GM12878 (cell line): ENCODE results near the gene KCNJ13. TPM values are rescaled to one million over a fixed set of nuclear protein-coding genes. Genes with fewer than 3 reads are reported as not detected.

Source experiments
- ATAC-seq: fragments of 200-7000 bp; cut with Tn5 transposase; 3 replicates; pipeline ENCODE4 v1.9.1; 2020; ENCODE audit warnings: mild to moderate bottlenecking, moderate library complexity
- BruUV-seq: library from RNA; stranded (reverse); fragments of 400-500 nt; replicated peaks from 2 replicates; lab custom pipeline; 2021; lab: Mats Ljungman, UMichigan
- CTCF ChIA-PET: fragments of 300-600 bp; sonication (Branson Sonifier 250); formaldehyde crosslinking; extraction: SDS; loops from one replicate; lab custom pipeline; 2021; ENCODE audit warnings: inconsistent platforms; lab: Yijun Ruan, JAX
- POLR2A ChIA-PET: fragments of 350-600 bp; formaldehyde crosslinking; extraction: SDS; loops from one replicate; lab custom pipeline; 2021; ENCODE audit warnings: inconsistent platforms; lab: Charles Lee
- RAD21 ChIA-PET: fragments of 300-600 bp; sonication (Branson Sonifier 250); formaldehyde crosslinking; loops from one replicate; lab custom pipeline; 2023; ENCODE audit warnings: antibody characterized with exemption; ENCODE audit not compliant: unreplicated experiment; lab: Charles Lee
- SMC1A ChIA-PET: fragments of 300-600 bp; sonication (Branson Sonifier 250); formaldehyde crosslinking; loops from one replicate; lab custom pipeline; 2023; ENCODE audit not compliant: unreplicated experiment, uncharacterized antibody; lab: Charles Lee
- DNase-seq: peaks from one replicate; pipeline ENCODE4 v3.0.0-alpha.2; 2011; ENCODE audit warnings: low read depth, low spot score
- FAIRE-seq: peaks from 3 replicates; lab custom pipeline; 2011; peaks lifted over from hg19 to GRCh38; lab: Jason Lieb, UNC
- H2AFZ ChIP-seq: 2 replicates; pipeline ENCODE4 v1.6.0; 2011; ENCODE audit warnings: low read depth, low read length, control low read depth; ENCODE audit not compliant: control insufficient read depth
- H3K27ac ChIP-seq: 2 replicates; pipeline ENCODE4 v1.5.1; 2011; ENCODE audit warnings: control low read depth; ENCODE audit not compliant: control insufficient read depth, insufficient read depth
- H3K27me3 ChIP-seq, 2 experiments: replicated peaks in 1 of 2; 2 replicates each; pipeline versions ENCODE4 v1.6.0 to v1.6.1; 2011; ENCODE audit warnings: low read length in 1 of 2; ENCODE audit not compliant: control insufficient read depth in 2 of 2, insufficient read depth in 2 of 2
- H3K36me3 ChIP-seq, 2 experiments: 2 replicates each; pipeline ENCODE4 v1.5.1; 2011; ENCODE audit warnings: low read length in 1 of 2; ENCODE audit not compliant: control insufficient read depth in 2 of 2, insufficient read depth in 2 of 2
- H3K4me1 ChIP-seq: 2 replicates; pipeline ENCODE4 v1.6.1; 2011; ENCODE audit warnings: mild to moderate bottlenecking, low read length, moderate library complexity, mixed read lengths; ENCODE audit not compliant: control insufficient read depth, insufficient read depth
- H3K4me2 ChIP-seq: 2 replicates; pipeline ENCODE4 v1.6.0; 2011; ENCODE audit warnings: control low read depth; ENCODE audit not compliant: control insufficient read depth, insufficient read depth
- H3K4me3 ChIP-seq: fragments of 200-600 bp; sonication (generic); 2 replicates; pipeline ENCODE4 v1.5.1; 2016
- H3K79me2 ChIP-seq: 2 replicates; pipeline ENCODE4 v1.6.0; 2011; ENCODE audit warnings: low read length; ENCODE audit not compliant: control insufficient read depth, insufficient read depth
- H3K9ac ChIP-seq: 2 replicates; pipeline ENCODE4 v1.8.0; 2011; ENCODE audit warnings: low read length, control low read depth, mixed read lengths; ENCODE audit not compliant: control insufficient read depth, insufficient read depth
- H3K9me3 ChIP-seq: replicated peaks from 3 replicates; pipeline ENCODE4 v1.5.1; 2011; ENCODE audit warnings: mild to moderate bottlenecking, low read length; ENCODE audit not compliant: control insufficient read depth, insufficient read depth
- H4K20me1 ChIP-seq: 2 replicates; pipeline ENCODE4 v1.6.0; 2011; ENCODE audit not compliant: control insufficient read depth, insufficient read depth
- ATF2 ChIP-seq: IDR thresholded peaks from 2 replicates; pipeline ENCODE4 v1.6.1; 2012; ENCODE audit warnings: low read length, inconsistent platforms
- GABPA ChIP-seq: IDR thresholded peaks from 2 replicates; pipeline ENCODE4 v1.6.1; 2014; ENCODE audit warnings: antibody characterized with exemption, low read depth, mild to moderate bottlenecking, inconsistent platforms
- HCFC1 ChIP-seq: fragments of 150-350 bp; IDR thresholded peaks from 2 replicates; pipeline ENCODE4 v1.6.1; 2014; ENCODE audit warnings: low read length
- REST ChIP-seq: IDR thresholded peaks from 2 replicates; pipeline ENCODE4 v1.6.1; 2012; ENCODE audit warnings: mild to moderate bottlenecking, low read depth, low read length
- RFX5 ChIP-seq: IDR thresholded peaks from 2 replicates; pipeline ENCODE4 v1.6.1; 2011; ENCODE audit warnings: low read depth, low read length, improper control_type of control experiment
- RUNX3 ChIP-seq: IDR thresholded peaks from 2 replicates; pipeline ENCODE4 v1.6.1; 2012; ENCODE audit warnings: low read length, inconsistent platforms
- ZNF384 ChIP-seq: IDR thresholded peaks from 2 replicates; pipeline ENCODE4 v1.6.1; 2012; ENCODE audit warnings: low read depth, mild to moderate bottlenecking, low read length, improper control_type of control experiment, borderline replicate concordance
- WGBS: methylation state at CpG from one replicate; pipeline ENCODE4 v1.1.6; 2016; ENCODE audit warnings: low lambda C conversion rate; ENCODE audit not compliant: insufficient replicate concordance, insufficient coverage; ENCODE audit errors: missing lambda C conversion rate; 5-methylcytosine and 5-hydroxymethylcytosine counted together
- in situ Hi-C: fragments of 300-500 bp; cut with MboI; formaldehyde crosslinking; loops from 9 replicates; pipeline ENCODE4 v1.14.3; 2018; ENCODE audit warnings: mixed read lengths
- intact Hi-C: fragments of 100-400 bp; cut with micrococcal nuclease; formaldehyde crosslinking; loops from one replicate; pipeline ENCODE4 v1.14.2; 2022; ENCODE audit not compliant: unreplicated experiment
- polyA plus RNA-seq, 11 experiments: library from polyadenylated mRNA; depleted of rRNA in 4 of 11; unstranded in 6 of 11; stranded (reverse) in 5 of 11; fragments of >200 nt; fragmentation: Nextera tagmentation in 4 of 11; fragmentation: Illumina TruSeq in 1 of 11; extraction: Ambion mirVana in 4 of 11; extraction: Trizol in 1 of 11; gene quantifications; 1 replicate in 1 of 11; 2 replicates in 10 of 11; pipeline versions ENCODE4 v1.2.1 to v1.2.3, GENCODE V29; 2011 to 2016; ENCODE audit warnings: inconsistent platforms in 2 of 11, missing spikeins in 2 of 11, low read depth in 1 of 11
- total RNA-seq, 4 experiments: library from RNA; depleted of rRNA in 3 of 4; stranded (reverse); fragments of >200 nt in 3 of 4; fragmentation: Illumina TruSeq in 1 of 4; extraction: Trizol in 1 of 4; gene quantifications; 2 replicates each; pipeline versions ENCODE4 v1.2.1 to v1.2.3, GENCODE V29; 2013 to 2021

The KCNJ13 gene
- total and polyA plus RNA-seq, 10 of the 15 experiments (the other 5 are each of a cell fraction or from before 2014, with no cell fraction given) = 0.24 to 0.68 (median 0.29) TPM; not detected in 7

- RAD21 ChIA-PET = no interaction called here
- ATAC-seq = no peak
- intact Hi-C loops = no loop called here
These were observed 31.4 kb downstream of the KCNJ13 start for GRCh38 chr2:232744963-232745362.

More at GRCh38 chr2:232744963-232745362, 31.4 kb downstream of the KCNJ13 start:
- H3K4me1 ChIP-seq = peaks cover 4% of the 10 kb centered on the region
- no peak for TF ChIP-seq RFX5
- TF ChIP-seq GABPA = no peak
- no peak for TF ChIP-seq ATF2
- TF ChIP-seq ZNF384 = no peak
- no peak for TF ChIP-seq RUNX3
- TF ChIP-seq HCFC1 = no peak
- TF ChIP-seq REST = no peak
- CTCF ChIA-PET = interaction anchor here (0.6 kb wide), 2 partner anchors 17 to 1232 kb away, joined by 3 read pairs; no protein-coding TSS in a partner anchor
- H3K4me2 ChIP-seq = no peak overlapping the region
- peaks cover 0 to 9% of the 10 kb centered on the region in 2 experiments; a peak in 2 of 4 replicates for H3K36me3 ChIP-seq
- SMC1A ChIA-PET = interaction anchor here (0.6 to 0.9 kb wide), 2 partner anchors 12 to 91 kb away, joined by 3 read pairs; no protein-coding TSS in a partner anchor
- DNase-seq (no peak), FAIRE-seq (no peak)
- no peaks in the 10 kb centered on the region for H4K20me1 ChIP-seq
- in situ Hi-C loops = no loop called here
- no peak overlapping the region for H3K9ac ChIP-seq
- POLR2A ChIA-PET = interaction anchor here (0.6 kb wide), 1 partner anchor 72 kb away, joined by 3 read pairs; no protein-coding TSS in a partner anchor
- no peaks in the 10 kb centered on the region for H3K79me2 ChIP-seq
- H3K4me3 ChIP-seq = no peak overlapping the region
- WGBS = 35% methylated on average over 1 of the region's 1 CpG
- no peak overlapping the region for H3K27ac ChIP-seq
- H3K27me3 ChIP-seq = no peaks in the 10 kb centered on the region
- H2AFZ ChIP-seq = no peak overlapping the region
- BruUV-seq = no TSS peak
- H3K9me3 ChIP-seq = no peaks in the 10 kb centered on the region
